ENCODE results near the gene LAG3. TPM values are rescaled to one million over a fixed set of nuclear protein-coding genes. Genes with fewer than 3 reads are reported as not detected.

LAG3 gene
- total RNA-seq, 2 donors from 2014 or later: 3.8 to 4.6 TPM

DNA sequence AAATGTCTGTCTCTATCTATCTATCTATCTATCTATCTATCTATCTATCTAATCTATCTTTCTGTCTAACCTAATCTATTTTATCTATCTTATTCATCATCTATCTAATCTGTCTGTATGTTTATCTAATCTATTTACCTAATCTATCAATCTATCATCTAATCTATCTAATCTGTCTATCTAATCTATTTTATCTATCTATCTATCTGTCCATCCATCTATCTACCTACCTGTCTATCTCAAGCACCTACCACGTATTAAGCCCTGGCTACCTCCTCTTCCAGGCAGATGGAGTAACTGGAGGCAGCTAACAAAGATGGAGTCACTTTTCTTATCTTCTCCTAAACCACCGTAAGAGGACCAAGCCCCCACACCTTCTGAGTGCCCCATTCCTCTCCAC lies 22.8 kb downstream of the LAG3 start:
- ATAC-seq (no peak), DNase-seq (no peak)
- peak overlapping the region; percentile 83 for H3K27ac Mint-ChIP-seq
- H3K36me3 Mint-ChIP-seq (ENCODE audit: low read depth): peaks cover 18% of the 10 kb centered on the region
- peak overlapping the region; percentile 43 for H3K4me3 Mint-ChIP-seq
- H3K4me1 Mint-ChIP-seq: peaks cover 62% of the 10 kb centered on the region
- no peaks in the 10 kb centered on the region for H3K27me3 Mint-ChIP-seq
- H3K9me3 ChIP-seq (ENCODE audit: control insufficient read depth, low read length, poor library complexity, severe bottlenecking): no peaks in the 10 kb centered on the region

DNA sequence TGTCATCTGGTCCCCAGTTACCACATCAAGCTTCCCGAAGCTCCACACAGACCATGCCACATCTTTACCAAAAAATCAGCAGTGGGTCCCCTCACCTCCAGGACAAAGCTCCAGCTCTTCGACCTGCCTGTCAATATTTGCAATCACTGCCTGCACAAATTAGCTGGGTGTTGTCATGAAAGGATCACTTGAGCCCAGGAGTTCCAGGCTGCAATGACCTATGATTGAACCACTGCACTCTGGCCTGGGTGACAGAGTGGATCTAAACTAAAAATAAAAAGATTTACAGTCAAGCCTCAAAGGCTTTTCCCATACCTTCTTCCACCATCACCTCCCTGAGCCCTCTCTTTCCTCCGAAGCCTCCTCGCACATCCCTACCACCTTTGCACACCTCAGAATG lies 24.3 kb downstream of the LAG3 start:
- ATAC-seq (no peak), DNase-seq (no peak)
- no peaks in the 10 kb centered on the region for H3K9me3 ChIP-seq (ENCODE audit: control insufficient read depth, low read length, poor library complexity, severe bottlenecking)
- Mint-ChIP-seq H3K27me3 (no peaks in the 10 kb centered on the region), H3K27ac (peak overlapping the region; percentile 83), H3K4me3 (peak overlapping the region; percentile 57), H3K36me3 (ENCODE audit: low read depth) (peaks cover 18% of the 10 kb centered on the region), H3K4me1 (peaks cover 59% of the 10 kb centered on the region)

DNA sequence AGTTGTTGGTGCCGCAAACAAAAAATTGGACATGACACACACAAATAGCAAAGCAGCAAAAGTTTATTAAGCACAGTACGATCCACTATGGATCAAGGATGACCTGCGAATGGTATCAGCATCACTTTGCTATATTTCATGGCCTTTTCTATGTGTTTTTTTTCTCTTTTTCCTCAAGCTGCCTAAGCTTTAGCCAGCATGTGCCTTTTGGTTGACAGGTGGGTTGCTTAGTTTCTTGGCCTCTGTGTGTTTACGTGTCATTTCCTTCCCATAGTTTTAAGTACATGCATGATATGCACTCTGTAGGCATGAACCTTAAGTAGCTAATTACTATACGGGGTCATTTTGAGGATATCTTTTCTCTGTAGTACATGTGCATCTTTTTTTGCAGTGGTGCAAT lies 26.8 kb downstream of the LAG3 start:
- peaks cover 13% of the 10 kb centered on the region for H3K36me3 Mint-ChIP-seq (ENCODE audit: low read depth)
- no peak overlapping the region for H3K4me3 Mint-ChIP-seq
- no peaks in the 10 kb centered on the region for H3K27me3 Mint-ChIP-seq

DNA sequence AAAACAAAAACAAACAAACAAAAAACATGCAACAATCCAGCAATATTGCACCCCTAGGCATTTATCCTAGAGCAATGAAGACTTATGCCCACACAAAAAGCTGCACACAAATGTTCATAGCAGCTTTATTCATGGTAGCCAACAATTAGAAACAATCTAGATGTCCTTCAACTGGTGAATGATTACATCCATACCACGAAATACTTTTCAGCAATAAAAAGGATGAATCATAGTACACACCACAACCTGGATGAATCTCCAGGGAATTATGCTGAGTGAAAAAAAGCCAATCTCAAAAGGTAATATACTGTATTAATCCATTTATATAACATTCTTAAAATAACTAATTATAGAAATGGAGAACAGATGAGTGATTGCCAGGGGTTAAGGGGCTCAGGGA lies 34.9 kb downstream of the LAG3 start:
- Mint-ChIP-seq H3K4me3 (no peak overlapping the region), H3K4me1 (peaks cover 19% of the 10 kb centered on the region), H3K27ac (no peak overlapping the region), H3K36me3 (ENCODE audit: low read depth) (peaks cover 8% of the 10 kb centered on the region), H3K27me3 (no peaks in the 10 kb centered on the region)
- H3K9me3 ChIP-seq (ENCODE audit: control insufficient read depth, low read length, poor library complexity, severe bottlenecking): no peaks in the 10 kb centered on the region
- DNase-seq (no peak), ATAC-seq (no peak)

More for the DNA sequence above, 26.8 kb downstream of the LAG3 start:
- Mint-ChIP-seq H3K4me1 (peaks cover 40% of the 10 kb centered on the region), H3K27ac (peak overlapping the region; percentile 88)
- no peak for ATAC-seq
- no peaks in the 10 kb centered on the region for H3K9me3 ChIP-seq (ENCODE audit: control insufficient read depth, low read length, poor library complexity, severe bottlenecking)
- DNase-seq: no peak

DNA sequence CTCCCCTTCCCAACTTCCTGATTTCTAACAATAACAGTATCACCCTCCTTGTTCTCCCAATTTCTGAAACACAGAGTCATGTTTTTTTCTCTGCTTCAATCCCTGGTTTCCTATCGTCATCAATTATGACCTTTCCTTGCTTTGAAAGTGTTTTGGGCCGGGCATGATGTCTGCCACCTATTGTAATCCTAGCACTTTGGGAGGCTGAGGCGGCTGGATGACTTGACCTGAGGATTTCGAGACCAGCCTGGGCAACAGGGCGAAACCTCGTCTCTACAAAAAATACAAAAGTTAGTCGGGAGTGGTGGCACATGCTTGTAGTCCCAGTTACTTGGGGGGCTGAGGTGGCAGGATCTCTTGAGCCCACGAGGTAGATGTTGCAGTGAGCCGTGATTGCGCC lies 36.7 kb downstream of the LAG3 start:
- Mint-ChIP-seq H3K4me3 (no peak overlapping the region), H3K4me1 (peaks cover 18% of the 10 kb centered on the region), H3K36me3 (ENCODE audit: low read depth) (peaks cover 11% of the 10 kb centered on the region), H3K27me3 (no peaks in the 10 kb centered on the region), H3K27ac (peak overlapping the region; percentile 93)
- DNase-seq: no peak
- H3K9me3 ChIP-seq (ENCODE audit: control insufficient read depth, low read length, poor library complexity, severe bottlenecking): no peaks in the 10 kb centered on the region
- ATAC-seq: no peak

DNA sequence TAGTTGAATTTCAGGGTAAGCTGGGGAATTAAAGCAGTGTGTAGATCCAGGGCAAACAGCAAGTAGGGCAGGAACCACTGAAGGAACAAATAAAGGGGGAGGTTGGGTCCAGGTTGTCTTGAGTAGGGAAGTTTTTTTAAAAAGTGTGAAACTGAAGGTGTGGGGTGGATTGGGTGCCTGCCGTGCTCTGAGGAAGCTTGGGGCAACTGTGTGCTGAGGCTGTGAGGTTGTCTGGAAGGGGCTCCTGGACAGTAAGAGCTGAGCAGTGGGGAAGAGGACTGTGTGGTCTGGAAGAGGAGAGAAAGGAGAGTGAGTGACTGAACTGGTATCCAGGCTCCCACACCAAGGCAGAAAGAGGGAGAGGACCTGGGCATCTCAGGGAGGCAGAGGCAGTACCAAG lies 38.4 kb downstream of the LAG3 start:
- H3K36me3 Mint-ChIP-seq (ENCODE audit: low read depth): peaks cover 7% of the 10 kb centered on the region
- ATAC-seq: no peak

DNA sequence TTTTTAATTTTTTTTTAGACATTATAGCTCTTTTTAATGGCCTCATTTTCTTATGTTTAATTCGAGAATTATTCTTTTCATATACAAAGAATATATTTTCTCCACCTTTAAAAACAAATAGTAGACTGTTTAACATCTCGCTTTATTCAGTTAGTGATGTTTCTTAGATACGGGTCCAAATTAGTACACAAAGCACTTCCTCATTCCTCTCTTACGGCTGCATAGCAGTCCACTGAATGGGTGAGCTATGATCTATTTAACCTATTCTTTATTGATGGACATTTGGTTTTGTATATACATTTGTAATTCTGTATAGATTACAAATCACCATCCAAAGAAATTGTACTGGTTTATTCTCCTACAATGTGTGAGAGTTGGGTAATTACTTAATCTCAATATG lies 41.0 kb downstream of the LAG3 start:
- H3K36me3 Mint-ChIP-seq (ENCODE audit: low read depth): peaks cover 13% of the 10 kb centered on the region
- no peak overlapping the region for H3K4me3 Mint-ChIP-seq
- H3K9me3 ChIP-seq (ENCODE audit: control insufficient read depth, low read length, poor library complexity, severe bottlenecking): no peaks in the 10 kb centered on the region
- no peak for DNase-seq
- no peak overlapping the region for H3K27ac Mint-ChIP-seq
- H3K4me1 Mint-ChIP-seq: peaks cover 19% of the 10 kb centered on the region
- H3K27me3 Mint-ChIP-seq: no peaks in the 10 kb centered on the region
- no peak for ATAC-seq

More for the DNA sequence above, 38.4 kb downstream of the LAG3 start:
- no peak for DNase-seq
- no peaks in the 10 kb centered on the region for H3K27me3 Mint-ChIP-seq
- H3K27ac Mint-ChIP-seq: peak overlapping the region; percentile 93
- H3K4me3 Mint-ChIP-seq: no peak overlapping the region
- no peaks in the 10 kb centered on the region for H3K9me3 ChIP-seq (ENCODE audit: control insufficient read depth, low read length, poor library complexity, severe bottlenecking)
- H3K4me1 Mint-ChIP-seq: peaks cover 16% of the 10 kb centered on the region

DNA sequence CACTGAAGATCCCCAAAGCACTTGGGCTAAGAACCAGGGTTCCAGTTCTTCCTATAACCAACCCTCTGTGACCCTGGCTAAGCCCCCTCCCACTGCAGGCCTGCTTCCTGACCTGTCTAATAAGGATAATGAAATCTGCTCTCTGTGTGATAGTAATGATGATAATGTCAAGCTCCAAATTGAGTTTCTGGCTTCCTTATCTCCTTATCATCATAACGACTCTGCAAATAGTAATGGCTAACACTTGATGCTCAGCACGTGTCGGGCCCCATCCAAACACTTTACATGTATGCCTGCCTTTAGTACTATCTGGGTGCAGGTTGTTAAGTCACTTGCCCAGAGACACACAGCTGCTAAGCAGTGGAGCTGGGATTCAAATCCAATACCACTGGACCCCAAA lies 44.3 kb downstream of the LAG3 start:
- no peak overlapping the region for H3K4me3 Mint-ChIP-seq
- H3K27me3 Mint-ChIP-seq: no peaks in the 10 kb centered on the region
- H3K36me3 Mint-ChIP-seq (ENCODE audit: low read depth): peaks cover 14% of the 10 kb centered on the region
- no peak overlapping the region for H3K27ac Mint-ChIP-seq
- H3K4me1 Mint-ChIP-seq: peaks cover 18% of the 10 kb centered on the region
- no peak for ATAC-seq
- no peaks in the 10 kb centered on the region for H3K9me3 ChIP-seq (ENCODE audit: control insufficient read depth, low read length, poor library complexity, severe bottlenecking)
- no peak for DNase-seq

DNA sequence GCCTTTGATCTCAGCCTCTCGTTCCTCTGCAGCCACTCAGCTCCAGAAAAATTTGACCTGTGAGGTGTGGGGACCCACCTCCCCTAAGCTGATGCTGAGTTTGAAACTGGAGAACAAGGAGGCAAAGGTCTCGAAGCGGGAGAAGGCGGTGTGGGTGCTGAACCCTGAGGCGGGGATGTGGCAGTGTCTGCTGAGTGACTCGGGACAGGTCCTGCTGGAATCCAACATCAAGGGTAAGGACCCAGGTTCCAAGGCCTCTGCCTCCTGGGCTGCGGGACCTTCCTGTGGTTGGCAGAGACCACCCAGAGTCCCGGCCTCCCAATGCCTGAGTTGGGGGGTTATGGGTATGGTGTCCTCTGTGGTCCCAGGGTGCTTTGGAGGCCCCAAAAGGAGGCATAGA lies 44.8 kb downstream of the LAG3 start:
- no peak for ATAC-seq
- peaks cover 14% of the 10 kb centered on the region for H3K36me3 Mint-ChIP-seq (ENCODE audit: low read depth)
- no peak overlapping the region for H3K4me3 Mint-ChIP-seq

DNA sequence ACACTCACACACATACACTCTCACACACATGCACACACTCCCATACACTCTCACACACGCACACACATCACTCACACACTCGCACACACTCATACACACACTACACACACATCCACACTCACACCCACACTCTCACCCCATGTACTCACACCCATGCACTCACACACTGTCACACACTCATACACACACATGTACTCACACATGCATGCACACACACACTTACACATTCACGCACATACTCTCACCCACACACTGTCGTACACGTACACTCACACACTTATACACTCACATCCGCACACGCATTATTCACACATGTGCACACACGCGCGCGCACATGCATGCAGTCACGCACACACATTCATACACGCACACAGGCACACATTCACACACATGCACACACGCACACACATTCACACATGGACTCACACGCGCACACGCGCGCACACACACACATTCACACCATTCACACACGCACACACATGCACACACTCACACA lies 45.4 kb downstream of the LAG3 start:
- no peak for ATAC-seq
- peaks cover 21% of the 10 kb centered on the region for H3K4me1 Mint-ChIP-seq
- peaks cover 14% of the 10 kb centered on the region for H3K36me3 Mint-ChIP-seq (ENCODE audit: low read depth)
- no peaks in the 10 kb centered on the region for H3K9me3 ChIP-seq (ENCODE audit: control insufficient read depth, low read length, poor library complexity, severe bottlenecking)
- no peak for DNase-seq
- H3K27me3 Mint-ChIP-seq: no peaks in the 10 kb centered on the region
- H3K4me3 Mint-ChIP-seq: peak overlapping the region; percentile 8
- peak overlapping the region; percentile 16 for H3K27ac Mint-ChIP-seq

More for the DNA sequence above, 44.8 kb downstream of the LAG3 start:
- Mint-ChIP-seq H3K4me1 (peaks cover 21% of the 10 kb centered on the region), H3K27me3 (no peaks in the 10 kb centered on the region), H3K27ac (peak overlapping the region; percentile 16)
- H3K9me3 ChIP-seq (ENCODE audit: control insufficient read depth, low read length, poor library complexity, severe bottlenecking): no peaks in the 10 kb centered on the region
- no peak for DNase-seq

DNA sequence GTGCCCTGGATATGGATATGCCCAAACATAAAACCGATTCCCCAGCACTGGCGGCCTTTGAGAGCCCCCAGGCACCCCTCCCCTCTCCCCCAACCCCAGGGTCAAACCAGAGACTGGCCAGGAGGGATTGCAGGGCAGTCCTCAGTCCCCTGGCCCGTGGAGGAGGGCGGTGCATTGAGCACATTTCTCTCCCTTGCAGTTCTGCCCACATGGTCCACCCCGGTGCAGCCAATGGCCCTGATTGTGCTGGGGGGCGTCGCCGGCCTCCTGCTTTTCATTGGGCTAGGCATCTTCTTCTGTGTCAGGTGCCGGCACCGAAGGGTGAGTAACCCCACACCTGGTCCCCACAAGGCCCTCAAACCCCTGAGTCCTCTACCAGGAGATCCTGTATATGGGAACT lies 45.9 kb downstream of the LAG3 start:
- Mint-ChIP-seq H3K27me3 (no peaks in the 10 kb centered on the region), H3K4me3 (no peak overlapping the region), H3K27ac (peak overlapping the region; percentile 16), H3K36me3 (ENCODE audit: low read depth) (peaks cover 14% of the 10 kb centered on the region), H3K4me1 (peaks cover 21% of the 10 kb centered on the region)
- DNase-seq (no peak), ATAC-seq (no peak)
- H3K9me3 ChIP-seq (ENCODE audit: control insufficient read depth, low read length, poor library complexity, severe bottlenecking): no peaks in the 10 kb centered on the region

DNA sequence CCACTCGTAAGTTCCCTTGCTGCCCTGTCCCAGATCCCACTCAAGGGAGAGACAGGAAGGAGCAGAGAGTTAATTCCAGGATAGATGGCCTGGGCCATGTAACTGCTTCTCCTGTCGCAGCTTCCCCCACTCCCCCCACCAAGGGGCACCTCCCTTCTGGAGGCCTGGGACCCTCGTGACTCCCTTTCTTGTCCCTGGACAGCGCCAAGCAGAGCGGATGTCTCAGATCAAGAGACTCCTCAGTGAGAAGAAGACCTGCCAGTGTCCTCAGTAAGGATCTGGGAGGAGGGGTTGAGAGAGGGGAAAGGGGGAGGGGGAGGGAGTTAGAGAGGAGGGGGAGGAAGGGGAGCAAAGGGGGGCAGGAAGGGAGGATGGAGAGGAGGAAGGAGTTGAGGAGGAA lies 46.3 kb downstream of the LAG3 start:
- Mint-ChIP-seq H3K36me3 (ENCODE audit: low read depth) (peaks cover 14% of the 10 kb centered on the region), H3K27me3 (no peaks in the 10 kb centered on the region), H3K4me3 (peak overlapping the region; percentile 9), H3K4me1 (peaks cover 21% of the 10 kb centered on the region), H3K27ac (no peak overlapping the region)
- no peaks in the 10 kb centered on the region for H3K9me3 ChIP-seq (ENCODE audit: control insufficient read depth, low read length, poor library complexity, severe bottlenecking)
- DNase-seq (no peak), ATAC-seq (no peak)

DNA sequence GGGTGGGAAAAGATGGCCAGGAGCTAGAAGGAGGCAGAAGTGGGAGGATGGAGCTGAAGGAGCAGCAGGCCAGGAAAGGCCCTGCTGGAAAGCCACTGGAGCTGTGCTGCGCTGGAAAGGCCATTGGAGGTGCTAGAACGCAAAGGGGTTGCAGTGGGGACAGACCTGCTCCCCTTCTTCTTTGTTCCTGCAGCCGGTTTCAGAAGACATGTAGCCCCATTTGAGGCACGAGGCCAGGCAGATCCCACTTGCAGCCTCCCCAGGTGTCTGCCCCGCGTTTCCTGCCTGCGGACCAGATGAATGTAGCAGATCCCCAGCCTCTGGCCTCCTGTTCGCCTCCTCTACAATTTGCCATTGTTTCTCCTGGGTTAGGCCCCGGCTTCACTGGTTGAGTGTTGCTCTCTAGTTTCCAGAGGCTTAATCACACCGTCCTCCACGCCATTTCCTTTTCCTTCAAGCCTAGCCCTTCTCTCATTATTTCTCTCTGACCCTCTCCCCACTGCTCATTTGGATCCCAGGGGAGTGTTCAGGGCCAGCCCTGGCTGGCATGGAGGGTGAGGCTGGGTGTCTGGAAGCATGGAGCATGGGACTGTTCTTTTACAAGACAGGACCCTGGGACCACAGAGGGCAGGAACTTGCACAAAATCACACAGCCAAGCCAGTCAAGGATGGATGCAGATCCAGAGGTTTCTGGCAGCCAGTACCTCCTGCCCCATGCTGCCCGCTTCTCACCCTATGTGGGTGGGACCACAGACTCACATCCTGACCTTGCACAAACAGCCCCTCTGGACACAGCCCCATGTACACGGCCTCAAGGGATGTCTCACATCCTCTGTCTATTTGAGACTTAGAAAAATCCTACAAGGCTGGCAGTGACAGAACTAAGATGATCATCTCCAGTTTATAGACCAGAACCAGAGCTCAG lies 47.0 kb downstream of the LAG3 start:
- Mint-ChIP-seq H3K27ac (no peak overlapping the region), H3K36me3 (ENCODE audit: low read depth) (peaks cover 10% of the 10 kb centered on the region), H3K27me3 (no peaks in the 10 kb centered on the region), H3K4me1 (peaks cover 20% of the 10 kb centered on the region), H3K4me3 (peak overlapping the region; percentile 9)
- H3K9me3 ChIP-seq (ENCODE audit: control insufficient read depth, low read length, poor library complexity, severe bottlenecking): no peaks in the 10 kb centered on the region
- no peak for ATAC-seq
- no peak for DNase-seq

DNA sequence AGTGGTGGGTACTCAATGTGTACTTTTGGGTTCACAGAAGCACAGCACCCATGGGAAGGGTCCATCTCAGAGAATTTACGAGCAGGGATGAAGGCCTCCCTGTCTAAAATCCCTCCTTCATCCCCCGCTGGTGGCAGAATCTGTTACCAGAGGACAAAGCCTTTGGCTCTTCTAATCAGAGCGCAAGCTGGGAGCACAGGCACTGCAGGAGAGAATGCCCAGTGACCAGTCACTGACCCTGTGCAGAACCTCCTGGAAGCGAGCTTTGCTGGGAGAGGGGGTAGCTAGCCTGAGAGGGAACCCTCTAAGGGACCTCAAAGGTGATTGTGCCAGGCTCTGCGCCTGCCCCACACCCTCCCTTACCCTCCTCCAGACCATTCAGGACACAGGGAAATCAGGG lies 47.8 kb downstream of the LAG3 start:
- H3K9me3 ChIP-seq (ENCODE audit: control insufficient read depth, low read length, poor library complexity, severe bottlenecking): no peaks in the 10 kb centered on the region
- Mint-ChIP-seq H3K4me1 (peaks cover 22% of the 10 kb centered on the region), H3K27me3 (peaks cover 8% of the 10 kb centered on the region), H3K27ac (no peak overlapping the region), H3K36me3 (ENCODE audit: low read depth) (peaks cover 14% of the 10 kb centered on the region), H3K4me3 (peak overlapping the region; percentile 21)
- DNase-seq (no peak), ATAC-seq (no peak)
